ENCODE data around the gene ZNF740.

The ZNF740 gene

GRCh38 chr12:53214687-53215455, 34.3 kb downstream of the ZNF740 start:
- DNase-seq: no peak

- no peak for DNase-seq
These were observed 35.0 kb downstream of the ZNF740 start for GRCh38 chr12:53215497-53215896.

GRCh38 chr12:53217051-53217930, 36.8 kb downstream of the ZNF740 start:
- peak; percentile 82 for DNase-seq

GRCh38 chr12:53217931-53218307, 37.4 kb downstream of the ZNF740 start:
- no peak for DNase-seq

GRCh38 chr12:53218551-53219291, 38.2 kb downstream of the ZNF740 start:
- no peak for DNase-seq

- DNase-seq: peak; percentile 83
These were observed 38.9 kb downstream of the ZNF740 start for GRCh38 chr12:53219292-53219955.

GRCh38 chr12:53219956-53220693, 39.6 kb downstream of the ZNF740 start:
- DNase-seq: peak; percentile 84

GRCh38 chr12:53220694-53221202, 40.2 kb downstream of the ZNF740 start:
- peak; percentile 89 for DNase-seq

GRCh38 chr12:53221203-53222080, 40.9 kb downstream of the ZNF740 start:
- peak; percentile 68 for DNase-seq

- no peak for DNase-seq
These were observed 41.7 kb downstream of the ZNF740 start for GRCh38 chr12:53222170-53222721.

GRCh38 chr12:53222806-53223261, 42.3 kb downstream of the ZNF740 start:
- no peak for DNase-seq

- DNase-seq: no peak
These were observed 43.0 kb downstream of the ZNF740 start for GRCh38 chr12:53223389-53224060.

- no peak for DNase-seq
These were observed 43.8 kb downstream of the ZNF740 start for GRCh38 chr12:53224061-53224896.

- no peak for DNase-seq
These were observed 44.5 kb downstream of the ZNF740 start for GRCh38 chr12:53224897-53225634.

- no peak for DNase-seq
These were observed 45.3 kb downstream of the ZNF740 start for GRCh38 chr12:53225635-53226424.

GRCh38 chr12:53226815-53227214, 46.3 kb downstream of the ZNF740 start:
- no peak for DNase-seq

GRCh38 chr12:53227341-53227740, 46.8 kb downstream of the ZNF740 start:
- no peak for DNase-seq
